GM21576 (cell line): ENCODE measurements around the gene IRF2BP2.
"Not testable (repeated sequence)": the region's sequence is repeated elsewhere in the genome, so short reads cannot be mapped to it uniquely, and the experiment has no call there.

Source experiments
- ATAC-seq: cut with Tn5 transposase; IDR thresholded peaks from one replicate; pipeline ENCODE4 v1.9.1; 2021; ENCODE audit warnings: mild to moderate bottlenecking, moderate library complexity; ENCODE audit not compliant: unreplicated experiment

The IRF2BP2 gene

GRCh38 chr1:234602334-234603220 lies 7.4 kb downstream of the IRF2BP2 start:
- no peak for ATAC-seq

- no peak for ATAC-seq
Measured at GRCh38 chr1:234601301-234602017, 8.5 kb downstream of the IRF2BP2 start.

- ATAC-seq, result no peak
Measured at GRCh38 chr1:234600418-234601281, 9.3 kb downstream of the IRF2BP2 start.

GRCh38 chr1:234599617-234600417 lies 10.2 kb downstream of the IRF2BP2 start:
- peak; percentile 56 for ATAC-seq

- no peak for ATAC-seq
Measured at GRCh38 chr1:234598974-234599616, 10.9 kb downstream of the IRF2BP2 start.

GRCh38 chr1:234597894-234598293 lies 12.1 kb downstream of the IRF2BP2 start:
- ATAC-seq, result no peak

GRCh38 chr1:234595899-234596298 lies 14.1 kb downstream of the IRF2BP2 start:
- ATAC-seq, result no peak

GRCh38 chr1:234594575-234594974 lies 15.4 kb downstream of the IRF2BP2 start:
- not testable (repeated sequence) for ATAC-seq

- no peak for ATAC-seq
Measured at GRCh38 chr1:234593771-234594504, 16.0 kb downstream of the IRF2BP2 start.

GRCh38 chr1:234593109-234593508 lies 16.9 kb downstream of the IRF2BP2 start:
- ATAC-seq, result no peak

- no peak for ATAC-seq
Measured at GRCh38 chr1:234592240-234592639, 17.7 kb downstream of the IRF2BP2 start.

GRCh38 chr1:234591131-234591530 lies 18.8 kb downstream of the IRF2BP2 start:
- no peak for ATAC-seq

GRCh38 chr1:234589854-234590620 lies 19.9 kb downstream of the IRF2BP2 start:
- ATAC-seq, result no peak

GRCh38 chr1:234589064-234589800 lies 20.7 kb downstream of the IRF2BP2 start:
- no peak for ATAC-seq

GRCh38 chr1:234588386-234588785 lies 21.6 kb downstream of the IRF2BP2 start:
- no peak for ATAC-seq

- ATAC-seq, result no peak
Measured at GRCh38 chr1:234586892-234587485, 23.0 kb downstream of the IRF2BP2 start.

- ATAC-seq, result no peak
Measured at GRCh38 chr1:234586304-234586703, 23.7 kb downstream of the IRF2BP2 start.
